Activated CD8-positive, alpha-beta memory T cell treated with anti-CD3 and anti-CD28 coated beads, Interleukin-2, amount 10 ng/mL, durations not matched to agents 7 days and 5 days (primary cell): ENCODE data around the gene CAPN6. TPM values are rescaled to one million over a fixed set of nuclear protein-coding genes. Genes with fewer than 3 reads are reported as not detected.

ENCODE experiments used
- ATAC-seq: fragments of 150-1000 bp; cut with Tn5 transposase; one replicate; pipeline ENCODE4 v1.10.0; 2021; ENCODE audit warnings: moderate library complexity
- CTCF ChIA-PET: fragments of 350-600 bp; sonication (Branson Sonifier 250); formaldehyde crosslinking; loops from one replicate; lab custom pipeline; 2021; ENCODE audit warnings: antibody characterized with exemption; lab: Charles Lee
- DNase-seq: peaks from one replicate; pipeline ENCODE4 v3.0.0-alpha.2; 2020
- H3K27ac Mint-ChIP-seq: one replicate; pipeline ENCODE4 v1.8.0; 2021; ENCODE audit warnings: mild to moderate bottlenecking, mixed read lengths
- H3K27me3 Mint-ChIP-seq: one replicate; pipeline ENCODE4 v1.8.0; 2021; ENCODE audit warnings: mixed read lengths
- H3K36me3 Mint-ChIP-seq: one replicate; pipeline ENCODE4 v1.8.0; 2021; ENCODE audit warnings: mild to moderate bottlenecking, mixed read lengths
- H3K4me1 Mint-ChIP-seq: one replicate; pipeline ENCODE4 v1.8.0; 2021; ENCODE audit warnings: mixed read lengths
- H3K4me3 Mint-ChIP-seq: one replicate; pipeline ENCODE4 v1.8.0; 2021; ENCODE audit warnings: mild to moderate bottlenecking, moderate library complexity, mixed read lengths
- H3K9me3 Mint-ChIP-seq: one replicate; pipeline ENCODE4 v1.8.0; 2022; ENCODE audit warnings: low read depth, mixed read lengths
- total RNA-seq, 2 experiments: library from RNA; stranded (reverse); gene quantifications; one replicate each; pipeline ENCODE4 v1.2.3, GENCODE V29; 2021

CAPN6 gene
- total RNA-seq, 2 experiments from 2014 or later = not detected

- no peaks in the 10 kb centered on the region for H3K4me1 Mint-ChIP-seq
- DNase-seq = no peak
- H3K9me3 Mint-ChIP-seq = no peaks in the 10 kb centered on the region
- CTCF ChIA-PET = no interaction called here
- no peak overlapping the region for H3K27ac Mint-ChIP-seq
- no peak overlapping the region for H3K4me3 Mint-ChIP-seq
- no peak for ATAC-seq
- H3K27me3 Mint-ChIP-seq = no peaks in the 10 kb centered on the region
- H3K36me3 Mint-ChIP-seq = no peaks in the 10 kb centered on the region
Observed at GRCh38 chrX:111262086-111262485, 8.2 kb downstream of the CAPN6 start.

GRCh38 chrX:111260451-111260850, 9.8 kb downstream of the CAPN6 start:
- no peak for DNase-seq
- H3K27me3 Mint-ChIP-seq = no peaks in the 10 kb centered on the region
- H3K9me3 Mint-ChIP-seq = no peaks in the 10 kb centered on the region
- no peaks in the 10 kb centered on the region for H3K36me3 Mint-ChIP-seq
- H3K27ac Mint-ChIP-seq = no peak overlapping the region
- CTCF ChIA-PET = no interaction called here
- no peak for ATAC-seq
- no peak overlapping the region for H3K4me3 Mint-ChIP-seq
- no peaks in the 10 kb centered on the region for H3K4me1 Mint-ChIP-seq

GRCh38 chrX:111259559-111259958, 10.7 kb downstream of the CAPN6 start:
- H3K27me3 Mint-ChIP-seq = no peaks in the 10 kb centered on the region
- H3K4me1 Mint-ChIP-seq = no peaks in the 10 kb centered on the region
- H3K36me3 Mint-ChIP-seq = no peaks in the 10 kb centered on the region
- H3K4me3 Mint-ChIP-seq = no peak overlapping the region
- ATAC-seq (no peak), DNase-seq (no peak)
- no peak overlapping the region for H3K27ac Mint-ChIP-seq
- CTCF ChIA-PET = no interaction called here
- H3K9me3 Mint-ChIP-seq = no peaks in the 10 kb centered on the region

- no peaks in the 10 kb centered on the region for H3K4me1 Mint-ChIP-seq
- no peak overlapping the region for H3K4me3 Mint-ChIP-seq
- H3K9me3 Mint-ChIP-seq = no peaks in the 10 kb centered on the region
- no peak overlapping the region for H3K27ac Mint-ChIP-seq
- H3K27me3 Mint-ChIP-seq = no peaks in the 10 kb centered on the region
- no peak for DNase-seq
- CTCF ChIA-PET = no interaction called here
- ATAC-seq = no peak
- H3K36me3 Mint-ChIP-seq = no peaks in the 10 kb centered on the region
Observed at GRCh38 chrX:111257733-111258132, 12.6 kb downstream of the CAPN6 start.

GRCh38 chrX:111254896-111255693, 15.2 kb downstream of the CAPN6 start:
- Mint-ChIP-seq H3K9me3 (no peaks in the 10 kb centered on the region), H3K27ac (no peak overlapping the region), H3K27me3 (no peaks in the 10 kb centered on the region), H3K36me3 (no peaks in the 10 kb centered on the region), H3K4me1 (no peaks in the 10 kb centered on the region), H3K4me3 (no peak overlapping the region)
- CTCF ChIA-PET = no interaction called here
- no peak for DNase-seq
- no peak for ATAC-seq

- Mint-ChIP-seq H3K27ac (no peak overlapping the region), H3K4me1 (no peaks in the 10 kb centered on the region), H3K4me3 (no peak overlapping the region), H3K36me3 (no peaks in the 10 kb centered on the region), H3K27me3 (peaks cover 2% of the 10 kb centered on the region), H3K9me3 (no peaks in the 10 kb centered on the region)
- DNase-seq = no peak
- no peak for ATAC-seq
- CTCF ChIA-PET = interaction anchor here (1.0 to 2.4 kb wide), 5 partner anchors 127 to 397 kb away, joined by 3 to 8 read pairs (median 5); no protein-coding TSS in a partner anchor
Observed at GRCh38 chrX:111244235-111244750, 26.0 kb downstream of the CAPN6 start.

GRCh38 chrX:111216293-111216801, 53.9 kb downstream of the CAPN6 start:
- Mint-ChIP-seq H3K9me3 (no peaks in the 10 kb centered on the region), H3K27me3 (peaks cover 4% of the 10 kb centered on the region)
- CTCF ChIA-PET = no interaction called here

GRCh38 chrX:111207851-111208250, 62.4 kb downstream of the CAPN6 start:
- Mint-ChIP-seq H3K36me3 (no peaks in the 10 kb centered on the region), H3K27ac (no peak overlapping the region), H3K27me3 (no peaks in the 10 kb centered on the region), H3K4me1 (no peaks in the 10 kb centered on the region), H3K9me3 (no peaks in the 10 kb centered on the region), H3K4me3 (no peak overlapping the region)
- CTCF ChIA-PET = no interaction called here
- ATAC-seq = no peak
- DNase-seq = no peak

More at GRCh38 chrX:111216293-111216801, 53.9 kb downstream of the CAPN6 start:
- H3K4me1 Mint-ChIP-seq = no peaks in the 10 kb centered on the region
- no peak overlapping the region for H3K27ac Mint-ChIP-seq
- H3K4me3 Mint-ChIP-seq = no peak overlapping the region
- no peak for ATAC-seq
- DNase-seq = no peak
- H3K36me3 Mint-ChIP-seq = no peaks in the 10 kb centered on the region

GRCh38 chrX:111200327-111200726, 70.0 kb downstream of the CAPN6 start:
- Mint-ChIP-seq H3K27ac (no peak overlapping the region), H3K9me3 (no peaks in the 10 kb centered on the region), H3K27me3 (peaks cover 2% of the 10 kb centered on the region), H3K4me1 (no peaks in the 10 kb centered on the region), H3K36me3 (no peaks in the 10 kb centered on the region), H3K4me3 (no peak overlapping the region)
- ATAC-seq = no peak
- DNase-seq = no peak
- CTCF ChIA-PET = no interaction called here

GRCh38 chrX:111199505-111199904, 70.8 kb downstream of the CAPN6 start:
- no peak for DNase-seq
- Mint-ChIP-seq H3K36me3 (no peaks in the 10 kb centered on the region), H3K4me3 (no peak overlapping the region), H3K9me3 (no peaks in the 10 kb centered on the region), H3K4me1 (no peaks in the 10 kb centered on the region), H3K27me3 (peaks cover 2% of the 10 kb centered on the region), H3K27ac (no peak overlapping the region)
- CTCF ChIA-PET = no interaction called here
- ATAC-seq = no peak

Other genes starting within 250 kb of the CAPN6 start
- gene PAK3, start 174.3 kb downstream of the CAPN6 start, total RNA-seq = under 1 TPM; 0.26 to 0.53 TPM
- gene DCX, start 141.7 kb upstream of the CAPN6 start, total RNA-seq = not detected
- not detected for gene SERTM2, start 241.2 kb upstream of the CAPN6 start, total RNA-seq